ENCODE measurements around the gene DLGAP3. TPM values are rescaled to one million over a fixed set of nuclear protein-coding genes. Genes with fewer than 3 reads are reported as not detected.
A peak's percentile ranks its signal among the peaks of the same experiment; 100 is the strongest.

The DLGAP3 gene
- total RNA-seq, 3 donors from 2014 or later = 0.35 to 0.60 (median 0.41) TPM

DNA sequence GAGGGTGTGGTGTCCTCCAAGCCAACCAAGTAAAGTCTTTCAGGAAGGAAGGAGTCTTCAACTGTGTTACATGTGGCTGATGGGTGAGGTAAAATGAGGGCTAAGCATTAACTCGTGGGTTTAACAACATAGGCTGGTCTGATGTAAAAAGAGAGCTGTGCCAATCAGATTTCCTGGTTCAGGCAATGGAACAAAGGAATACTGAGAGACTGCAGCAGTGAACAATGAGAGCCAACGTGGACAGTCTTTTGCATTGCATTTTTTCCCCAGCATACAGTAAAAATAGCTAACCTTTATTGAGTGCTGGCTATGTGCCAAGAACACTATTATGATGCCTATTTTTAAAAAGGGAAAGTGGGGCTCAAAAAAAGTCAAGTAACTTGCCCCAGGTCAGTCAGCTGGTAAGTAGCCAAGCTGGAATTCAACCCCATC is 31.1 kb downstream of the DLGAP3 start:
- TF ChIP-seq, protein P1, sequence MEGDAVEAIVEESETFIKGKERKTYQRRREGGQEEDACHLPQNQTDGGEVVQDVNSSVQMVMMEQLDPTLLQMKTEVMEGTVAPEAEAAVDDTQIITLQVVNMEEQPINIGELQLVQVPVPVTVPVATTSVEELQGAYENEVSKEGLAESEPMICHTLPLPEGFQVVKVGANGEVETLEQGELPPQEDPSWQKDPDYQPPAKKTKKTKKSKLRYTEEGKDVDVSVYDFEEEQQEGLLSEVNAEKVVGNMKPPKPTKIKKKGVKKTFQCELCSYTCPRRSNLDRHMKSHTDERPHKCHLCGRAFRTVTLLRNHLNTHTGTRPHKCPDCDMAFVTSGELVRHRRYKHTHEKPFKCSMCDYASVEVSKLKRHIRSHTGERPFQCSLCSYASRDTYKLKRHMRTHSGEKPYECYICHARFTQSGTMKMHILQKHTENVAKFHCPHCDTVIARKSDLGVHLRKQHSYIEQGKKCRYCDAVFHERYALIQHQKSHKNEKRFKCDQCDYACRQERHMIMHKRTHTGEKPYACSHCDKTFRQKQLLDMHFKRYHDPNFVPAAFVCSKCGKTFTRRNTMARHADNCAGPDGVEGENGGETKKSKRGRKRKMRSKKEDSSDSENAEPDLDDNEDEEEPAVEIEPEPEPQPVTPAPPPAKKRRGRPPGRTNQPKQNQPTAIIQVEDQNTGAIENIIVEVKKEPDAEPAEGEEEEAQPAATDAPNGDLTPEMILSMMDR (IDR thresholded peaks at IDR 0.05) = no peak
- Histone ChIP-seq H3K4me1 (ENCODE audit: low read depth) (no peaks in the 10 kb centered on the region), H3K36me3 (ENCODE audit: low read depth) (no peaks in the 10 kb centered on the region)

DNA sequence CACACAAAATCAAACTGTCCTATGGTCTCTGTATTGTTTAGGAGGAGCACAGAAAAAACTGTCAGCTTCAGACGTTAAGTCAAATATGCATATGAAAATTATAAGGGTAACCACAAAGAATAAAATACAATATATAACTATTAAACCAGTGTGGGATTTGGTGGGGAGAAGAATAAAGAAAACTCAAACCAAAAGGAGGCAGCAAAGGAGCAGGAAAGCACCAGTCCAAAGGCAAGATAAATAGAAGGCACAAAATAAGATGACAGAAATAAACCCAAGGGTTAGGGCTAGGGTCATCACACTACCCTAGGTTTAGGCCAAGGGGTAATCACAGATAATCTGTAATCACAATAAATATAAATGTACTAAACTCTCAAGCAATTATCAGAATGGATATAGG is 32.8 kb downstream of the DLGAP3 start:
- H3K9me3 ChIP-seq = peaks cover 9% of the 10 kb centered on the region
- intact Hi-C loops (cut with DNase I, micrococcal nuclease) = no loop called here
- H3K4me1 ChIP-seq (ENCODE audit: low read depth) = no peaks in the 10 kb centered on the region
- no peak for ATAC-seq
- no peak for DNase-seq
- TF ChIP-seq, protein P1 (IDR thresholded peaks at IDR 0.05) = no peak
- H3K36me3 ChIP-seq (ENCODE audit: low read depth) = no peaks in the 10 kb centered on the region
- no peak overlapping the region for H3K4me3 ChIP-seq

More for the DNA sequence above, 31.1 kb downstream of the DLGAP3 start:
- ATAC-seq (peak; percentile 83), DNase-seq (no peak)
- intact Hi-C loops (cut with DNase I, micrococcal nuclease) = no loop called here
- no peaks in the 10 kb centered on the region for H3K9me3 ChIP-seq
- no peak overlapping the region for H3K4me3 ChIP-seq

GRCh38 chr1:34889705-34890104 is 39.7 kb downstream of the DLGAP3 start:
- peaks cover 5% of the 10 kb centered on the region for H3K4me1 ChIP-seq (ENCODE audit: low read depth)
- H3K36me3 ChIP-seq (ENCODE audit: low read depth) = no peaks in the 10 kb centered on the region
- ATAC-seq = no peak
- H3K4me3 ChIP-seq = no peak overlapping the region
- TF ChIP-seq, protein P1 (IDR thresholded peaks at IDR 0.05) = no peak
- H3K9me3 ChIP-seq = peaks cover 9% of the 10 kb centered on the region
- intact Hi-C loops (cut with DNase I, micrococcal nuclease) = no loop called here
- no peak for DNase-seq

DNA sequence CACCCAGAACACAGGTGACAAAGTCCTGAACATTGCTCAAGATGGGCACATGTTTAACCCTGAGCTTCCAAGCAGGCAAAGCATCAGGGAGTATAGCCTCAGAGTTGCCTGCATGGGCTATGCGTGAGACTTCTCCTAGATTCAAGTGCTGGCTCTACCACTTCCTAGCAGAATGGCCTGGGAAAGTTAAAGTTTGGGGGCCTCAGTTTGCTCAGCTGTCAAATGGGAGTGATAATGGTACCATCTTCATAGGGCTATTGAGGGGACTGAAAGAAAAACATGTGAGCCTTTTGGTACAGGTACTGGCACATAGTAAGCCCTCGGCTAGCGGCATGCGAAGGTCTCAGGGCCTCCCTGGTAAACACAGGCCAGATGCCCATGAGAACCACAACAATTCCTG is 41.9 kb downstream of the DLGAP3 start:
- H3K36me3 ChIP-seq (ENCODE audit: low read depth) = no peaks in the 10 kb centered on the region
- H3K9me3 ChIP-seq = peaks cover 7% of the 10 kb centered on the region
- no peak overlapping the region for H3K4me3 ChIP-seq
- intact Hi-C loops (cut with DNase I, micrococcal nuclease) = no loop called here
- ATAC-seq = no peak
- H3K4me1 ChIP-seq (ENCODE audit: low read depth) = peaks cover 5% of the 10 kb centered on the region
- TF ChIP-seq, protein P1 (IDR thresholded peaks at IDR 0.05) = no peak
- no peak for DNase-seq

GRCh38 chr1:34885405-34886247 is 43.8 kb downstream of the DLGAP3 start:
- DNase-seq = peak; percentile 56 to 74 (median 73)
- Histone ChIP-seq H3K9me3 (no peaks in the 10 kb centered on the region), H3K36me3 (ENCODE audit: low read depth) (no peaks in the 10 kb centered on the region), H3K4me3 (no peak overlapping the region), H3K4me1 (ENCODE audit: low read depth) (peaks cover 5% of the 10 kb centered on the region)
- TF ChIP-seq, protein P1 (IDR thresholded peaks at IDR 0.05) = no peak
- ATAC-seq = peak; percentile 91
- intact Hi-C loops (cut with DNase I, micrococcal nuclease) = no loop called here
